Liver (tissue), 9 donors: Measurements from ENCODE around the gene PTTG1IP. TPM values are rescaled to one million over a fixed set of nuclear protein-coding genes. Genes with fewer than 3 reads are reported as not detected.
A peak's percentile ranks its signal among the peaks of the same experiment; 100 is the strongest.

Experiments
- DNase-seq: peaks from one replicate; pipeline ENCODE4 v3.0.0-alpha.2; 2017; ENCODE audit warnings: low spot score
- H3K27ac ChIP-seq, 2 donors: one replicate each; pipeline ENCODE4 v1.7.0; 2013; ENCODE audit warnings: inconsistent platforms in 2 of 2, low read length in 2 of 2, control low read depth in 1 of 2, low read depth in 1 of 2, mild to moderate bottlenecking in 1 of 2
- H3K27me3 ChIP-seq, 4 donors: one replicate each; pipeline versions ENCODE4 v1.6.1 to v1.7.0; 2013; ENCODE audit warnings: low read length in 3 of 4, inconsistent platforms in 1 of 4, mild to moderate bottlenecking in 1 of 4, moderate library complexity in 1 of 4; ENCODE audit not compliant: control insufficient read depth in 4 of 4, insufficient read depth in 4 of 4
- H3K36me3 ChIP-seq, 4 donors: one replicate each; pipeline versions ENCODE4 v1.6.1 to v1.7.0; 2013; ENCODE audit warnings: low read length in 3 of 4, mild to moderate bottlenecking in 3 of 4, low read depth in 1 of 4, moderate library complexity in 1 of 4; ENCODE audit not compliant: control insufficient read depth in 4 of 4, insufficient read depth in 3 of 4
- H3K4me1 ChIP-seq, 4 donors: one replicate each; pipeline versions ENCODE4 v1.6.1 to v1.7.0; 2013; ENCODE audit warnings: low read length in 3 of 4, mild to moderate bottlenecking in 3 of 4, moderate library complexity in 1 of 4; ENCODE audit not compliant: control insufficient read depth in 4 of 4, insufficient read depth in 4 of 4
- H3K4me3 ChIP-seq, 3 donors: one replicate each; pipeline versions ENCODE4 v1.6.1 to v1.7.0; 2013; ENCODE audit warnings: low read length in 3 of 3, control low read depth in 1 of 3, low read depth in 1 of 3, mild to moderate bottlenecking in 1 of 3
- H3K9ac ChIP-seq, 2 donors: one replicate each; pipeline ENCODE4 v1.7.0; 2013; ENCODE audit warnings: low read length in 2 of 2, mild to moderate bottlenecking in 2 of 2, moderate library complexity in 2 of 2, control low read depth in 1 of 2, low read depth in 1 of 2
- H3K9me3 ChIP-seq, 4 donors: one replicate each; pipeline versions ENCODE4 v1.6.1 to v1.7.0; 2013; ENCODE audit warnings: low read length in 3 of 4; ENCODE audit not compliant: control insufficient read depth in 4 of 4
- ATF3 ChIP-seq: IDR thresholded peaks from 2 replicates; pipeline ENCODE4 v1.6.1; 2016; ENCODE audit warnings: antibody characterized with exemption
- CTCF ChIP-seq: fragments of 150-350 bp; IDR thresholded peaks from 2 replicates; pipeline ENCODE4 v1.5.1; 2017; ENCODE audit warnings: improper control_type of control experiment, low read depth, low read length; ENCODE audit not compliant: missing input control
- EGR1 ChIP-seq, 2 donors: IDR thresholded peaks; 2 replicates each; pipeline ENCODE4 v1.6.1; 2016 to 2018; ENCODE audit warnings: antibody characterized with exemption in 2 of 2, low read depth in 2 of 2
- FOXA2 ChIP-seq: IDR thresholded peaks from 2 replicates; pipeline ENCODE4 v1.6.1; 2016; ENCODE audit warnings: antibody characterized with exemption
- HNF4A ChIP-seq, 2 donors: conservative IDR thresholded peaks; 2 replicates each; pipeline ENCODE4 v1.6.1; 2016; ENCODE audit warnings: antibody characterized with exemption in 2 of 2, mild to moderate bottlenecking in 2 of 2
- JUND ChIP-seq, 2 donors: IDR thresholded peaks; 2 replicates each; pipeline ENCODE4 v1.6.1; 2016; ENCODE audit warnings: antibody characterized with exemption in 2 of 2
- MAX ChIP-seq: IDR thresholded peaks from 2 replicates; pipeline ENCODE4 v1.6.1; 2016; ENCODE audit warnings: antibody characterized with exemption
- NR2F2 ChIP-seq: IDR thresholded peaks from 2 replicates; pipeline ENCODE4 v1.6.1; 2016; ENCODE audit warnings: antibody characterized with exemption
- RAD21 ChIP-seq, 2 donors: IDR thresholded peaks; 2 replicates each; pipeline ENCODE4 v1.6.1; 2016; ENCODE audit warnings: antibody characterized with exemption in 2 of 2, mild to moderate bottlenecking in 2 of 2
- RXRA ChIP-seq, 2 donors: IDR thresholded peaks; 2 replicates each; pipeline ENCODE4 v1.6.1; 2017 to 2018; ENCODE audit warnings: antibody characterized with exemption in 2 of 2, mild to moderate bottlenecking in 1 of 2
- SP1 ChIP-seq: IDR thresholded peaks from 2 replicates; pipeline ENCODE4 v1.6.1; 2018; ENCODE audit warnings: antibody characterized with exemption, mild to moderate bottlenecking
- YY1 ChIP-seq: IDR thresholded peaks from 2 replicates; pipeline ENCODE4 v1.6.1; 2016; ENCODE audit warnings: antibody characterized with exemption, mild to moderate bottlenecking
- ZBTB33 ChIP-seq: IDR thresholded peaks from 2 replicates; pipeline ENCODE4 v1.6.1; 2016; ENCODE audit warnings: antibody characterized with exemption
- whole genome bisulfite sequencing: extraction: QIAGEN DNeasy Blood & Tissue Kit; methylation state at CpG from one replicate; pipeline ENCODE4 v1.1.7; 2013; 5-methylcytosine and 5-hydroxymethylcytosine counted together
- polyA plus RNA-seq, 2 donors: library from polyadenylated mRNA; stranded (reverse) in 1 of 2; unstranded in 1 of 2; fragments of 200-250 nt in 1 of 2; fragments of >200 nt in 1 of 2; fragmentation: Nextera tagmentation in 1 of 2; extraction: Ambion mirVana in 1 of 2; gene quantifications; one replicate each; pipeline versions ENCODE4 v1.2.1 to v1.2.3, GENCODE V29; 2013 to 2015
- total RNA-seq, 2 donors: library from RNA; depleted of rRNA; stranded (reverse); fragments of >200 nt; gene quantifications; one replicate each; pipeline ENCODE4 v1.2.3, GENCODE V29; 2014
- donor health status: healthy.
- donor health status: healthy.
- donor health status: healthy.
- donor health status: healthy.
- donor health status: healthy.

PTTG1IP gene
- total and polyA plus RNA-seq, 4 donors = 62.0 to 94.0 (median 79.8) TPM

- no peak for DNase-seq
- Histone ChIP-seq H3K4me1 (peaks cover 8 to 57% (median 38%) of the 10 kb centered on the region in 4 donors), H3K27me3 (no peaks in the 10 kb centered on the region), H3K4me3 (no peak overlapping the region), H3K36me3 (peaks cover 1 to 15% (median 10%) of the 10 kb centered on the region in 4 donors), H3K27ac (peak overlapping the region in 1 of 2 donors; percentile 10), H3K9ac (no peak overlapping the region), H3K9me3 (no peaks in the 10 kb centered on the region)
- WGBS = 76% methylated on average over 12 of the region's 12 CpGs
- TF ChIP-seq ZBTB33 = no peak
- TF ChIP-seq NR2F2 = no peak
- no peak for TF ChIP-seq EGR1 (IDR thresholded peaks at IDR 0.05; ENCODE audit: low read depth in 2 of 2)
- no peak for TF ChIP-seq MAX
- no peak for TF ChIP-seq JUND (IDR thresholded peaks at IDR 0.05)
- no peak for TF ChIP-seq CTCF
- TF ChIP-seq SP1 = no peak
- no peak for TF ChIP-seq RXRA (IDR thresholded peaks at IDR 0.05)
- no peak for TF ChIP-seq HNF4A (conservative IDR thresholded peaks at IDR 0.05)
- TF ChIP-seq FOXA2 = no peak
- TF ChIP-seq RAD21 (IDR thresholded peaks at IDR 0.05) = no peak
Observed at GRCh38 chr21:44867999-44868700, 5.3 kb downstream of the PTTG1IP start.

GRCh38 chr21:44867464-44867863 is 6.0 kb downstream of the PTTG1IP start:
- Histone ChIP-seq H3K36me3 (peaks cover 1 to 19% (median 11%) of the 10 kb centered on the region in 4 donors), H3K27ac (no peak overlapping the region), H3K27me3 (no peaks in the 10 kb centered on the region), H3K4me3 (no peak overlapping the region), H3K9ac (no peak overlapping the region), H3K4me1 (peaks cover 8 to 53% (median 35%) of the 10 kb centered on the region in 4 donors), H3K9me3 (no peaks in the 10 kb centered on the region)
- DNase-seq = no peak
- 95% methylated on average over 15 of the region's 15 CpGs for WGBS
- TF ChIP-seq ATF3 (no peak), FOXA2 (no peak), SP1 (no peak), CTCF (no peak), YY1 (no peak), RAD21 (IDR thresholded peaks at IDR 0.05) (no peak), JUND (IDR thresholded peaks at IDR 0.05) (no peak)
